Erythroblast (primary cell): Measurements from ENCODE around the gene RALGAPA1.
"Not testable (repeated sequence)": the region's sequence is repeated elsewhere in the genome, so short reads cannot be mapped to it uniquely, and the experiment has no call there.

ENCODE experiments used
- GATA1 ChIP-seq: IDR thresholded peaks from 2 replicates; pipeline ENCODE4 v1.6.1; 2011; ENCODE audit warnings: low read depth, mild to moderate bottlenecking, control low read depth, low read length, moderate library complexity
- POLR2A ChIP-seq: IDR thresholded peaks from 2 replicates; pipeline ENCODE4 v1.6.1; 2011; ENCODE audit warnings: mild to moderate bottlenecking, low read length

- TF ChIP-seq POLR2A, GATA1: not testable (repeated sequence)
Observed at GRCh38 chr14:35733510-35733909, 75.6 kb downstream of the RALGAPA1 start.
